NB4 (cell line): ENCODE results near the gene PEX5.
"Not testable (repeated sequence)": the region's sequence is repeated elsewhere in the genome, so short reads cannot be mapped to it uniquely, and the experiment has no call there.

Experiments used
- DNase-seq: peaks from one replicate; pipeline ENCODE4 v3.0.0; 2010; ENCODE audit warnings: low read depth
- H3K4me3 ChIP-seq: one replicate; pipeline ENCODE4 v1.5.1; 2011; ENCODE audit warnings: mild to moderate bottlenecking, low read depth, low read length, moderate library complexity
- MAX ChIP-seq: IDR thresholded peaks from 2 replicates; pipeline ENCODE4 v1.6.1; 2011; ENCODE audit warnings: low read depth, low read length
- MYC ChIP-seq: IDR thresholded peaks from 2 replicates; pipeline ENCODE4 v1.6.1; 2011; ENCODE audit warnings: low read depth, low read length
- POLR2A ChIP-seq: IDR thresholded peaks from 2 replicates; pipeline ENCODE4 v1.6.1; 2011; ENCODE audit warnings: mild to moderate bottlenecking; ENCODE audit not compliant: insufficient read length; ENCODE audit errors: extremely low read depth
- TF ChIP-seq, protein P1 (sequence below): IDR thresholded peaks from one replicate; pipeline ENCODE4 v1.5.1; 2012; ENCODE audit warnings: low read depth, low read length

Gene PEX5

DNA sequence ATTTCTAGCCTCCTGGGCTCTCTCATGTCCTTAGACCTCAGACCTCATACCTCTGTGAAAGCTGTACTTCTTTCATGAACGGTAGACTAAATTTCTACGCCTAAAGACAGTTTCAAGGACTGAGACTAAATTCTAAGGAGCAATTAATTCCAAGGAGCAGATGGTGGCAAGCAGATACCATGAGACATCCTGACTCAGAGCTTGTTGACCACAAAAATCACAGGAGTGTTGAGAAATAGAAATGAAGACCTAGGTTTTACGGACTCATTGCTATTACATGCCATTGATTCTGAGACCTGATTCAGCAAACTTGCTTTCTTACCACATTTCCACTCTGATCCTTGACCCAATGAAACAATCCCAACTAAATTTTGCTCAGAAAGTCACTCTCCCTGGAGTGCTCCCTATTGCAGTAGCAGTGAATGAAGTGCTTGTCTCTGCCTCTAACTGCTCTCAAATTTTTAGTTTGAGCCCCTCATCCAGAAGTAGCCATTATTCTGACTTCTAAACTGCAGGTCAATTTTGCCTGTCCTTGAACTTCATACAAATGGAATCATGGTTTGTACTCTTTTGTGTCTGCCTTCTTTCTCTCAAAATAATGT, 52.0 kb downstream of the PEX5 start:
- TF ChIP-seq MYC (no peak), MAX (no peak), POLR2A (no peak)
- TF ChIP-seq, protein P1, sequence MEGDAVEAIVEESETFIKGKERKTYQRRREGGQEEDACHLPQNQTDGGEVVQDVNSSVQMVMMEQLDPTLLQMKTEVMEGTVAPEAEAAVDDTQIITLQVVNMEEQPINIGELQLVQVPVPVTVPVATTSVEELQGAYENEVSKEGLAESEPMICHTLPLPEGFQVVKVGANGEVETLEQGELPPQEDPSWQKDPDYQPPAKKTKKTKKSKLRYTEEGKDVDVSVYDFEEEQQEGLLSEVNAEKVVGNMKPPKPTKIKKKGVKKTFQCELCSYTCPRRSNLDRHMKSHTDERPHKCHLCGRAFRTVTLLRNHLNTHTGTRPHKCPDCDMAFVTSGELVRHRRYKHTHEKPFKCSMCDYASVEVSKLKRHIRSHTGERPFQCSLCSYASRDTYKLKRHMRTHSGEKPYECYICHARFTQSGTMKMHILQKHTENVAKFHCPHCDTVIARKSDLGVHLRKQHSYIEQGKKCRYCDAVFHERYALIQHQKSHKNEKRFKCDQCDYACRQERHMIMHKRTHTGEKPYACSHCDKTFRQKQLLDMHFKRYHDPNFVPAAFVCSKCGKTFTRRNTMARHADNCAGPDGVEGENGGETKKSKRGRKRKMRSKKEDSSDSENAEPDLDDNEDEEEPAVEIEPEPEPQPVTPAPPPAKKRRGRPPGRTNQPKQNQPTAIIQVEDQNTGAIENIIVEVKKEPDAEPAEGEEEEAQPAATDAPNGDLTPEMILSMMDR = no peak
- peak; percentile 52 for DNase-seq
- H3K4me3 ChIP-seq = no peak overlapping the region

DNA sequence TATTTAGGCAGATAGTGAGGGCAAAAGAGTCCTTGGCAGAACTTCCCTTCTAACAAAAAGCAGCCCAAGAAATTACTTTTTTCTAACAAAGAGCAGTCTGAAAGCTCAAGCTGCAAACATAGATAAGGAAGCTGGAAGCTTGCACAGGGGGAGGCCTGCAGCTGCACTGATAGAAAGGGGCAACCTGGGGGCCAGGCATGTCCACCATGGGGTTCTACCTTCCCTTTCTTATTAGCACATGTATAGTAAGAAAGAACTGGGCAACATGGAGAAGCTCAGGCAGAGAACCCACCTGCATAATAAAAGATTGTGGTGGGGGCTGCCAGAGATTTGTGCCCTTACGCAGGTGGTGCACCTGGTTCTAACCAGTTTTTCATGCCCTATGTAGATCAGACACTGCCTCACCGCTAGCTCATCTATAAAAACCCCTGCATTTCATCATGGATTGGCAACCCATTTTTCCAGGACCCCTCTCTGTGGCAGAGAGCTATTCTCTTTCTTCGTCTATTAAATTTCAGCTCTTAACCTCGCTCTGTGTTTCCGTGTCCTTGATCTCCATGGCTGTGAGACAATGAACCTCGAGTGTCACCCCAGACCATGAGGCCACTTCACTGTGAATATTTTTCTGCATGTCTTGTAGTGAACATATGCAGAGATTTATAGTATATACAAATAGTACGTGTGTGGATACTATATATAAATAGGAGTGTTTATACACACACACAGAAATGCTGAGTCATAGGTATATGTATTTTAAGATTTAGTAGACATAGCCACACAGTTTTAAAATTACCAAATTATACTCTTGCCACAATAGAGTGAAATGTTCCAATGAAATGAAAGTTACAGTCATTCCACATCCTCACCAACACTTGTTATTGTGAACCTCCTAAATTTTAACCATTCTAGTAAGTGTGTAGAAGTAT, 53.0 kb downstream of the PEX5 start:
- TF ChIP-seq MYC = no peak
- no peak for TF ChIP-seq POLR2A
- TF ChIP-seq, protein P1 = no peak
- TF ChIP-seq MAX = no peak
- DNase-seq = no peak
- H3K4me3 ChIP-seq = no peak overlapping the region

GRCh38 chr12:7251328-7251996, 62.0 kb downstream of the PEX5 start:
- not testable (repeated sequence) for H3K4me3 ChIP-seq, DNase-seq

DNA sequence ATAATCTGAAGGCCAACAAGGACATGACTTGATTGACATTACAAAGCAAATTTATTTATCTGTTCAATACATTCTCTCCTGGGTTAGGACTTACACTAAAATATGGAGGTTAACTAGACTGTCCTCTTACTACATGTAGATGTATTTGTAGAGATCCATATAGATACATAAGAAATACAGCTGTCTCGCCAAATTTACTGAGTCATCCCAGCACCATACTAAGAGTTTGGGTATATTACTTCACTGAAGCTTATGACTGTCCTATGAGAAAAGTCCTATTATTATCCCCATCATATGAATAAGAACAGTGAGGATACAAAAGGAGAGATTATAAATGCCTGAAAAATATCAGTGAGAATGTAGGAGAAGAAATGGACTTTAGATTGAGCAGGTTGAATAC, 69.6 kb downstream of the PEX5 start:
- TF ChIP-seq, protein P1 = no peak
- TF ChIP-seq MAX = no peak
- no peak for TF ChIP-seq MYC
- no peak for TF ChIP-seq POLR2A
- DNase-seq = no peak

More for the DNA sequence above, 69.6 kb downstream of the PEX5 start:
- H3K4me3 ChIP-seq = no peak overlapping the region
